GM23248 (cell line): Measurements from ENCODE around the gene C19orf25. TPM values are rescaled to one million over a fixed set of nuclear protein-coding genes. Genes with fewer than 3 reads are reported as not detected.

ENCODE experiments used
- DNase-seq: peaks from one replicate; pipeline ENCODE4 v3.0.0-alpha.2; 2015
- H2AFZ ChIP-seq: fragments of 200-600 bp; sonication (generic); 2 replicates; pipeline ENCODE4 v1.6.1; 2016; ENCODE audit warnings: antibody characterized with exemption
- H3F3A ChIP-seq: fragments of 200-600 bp; sonication (generic); 2 replicates; pipeline ENCODE4 v1.6.1; 2016; ENCODE audit warnings: mild to moderate bottlenecking, antibody characterized with exemption, mixed run types; ENCODE audit not compliant: insufficient read depth
- H3K27ac ChIP-seq: fragments of 200-600 bp; sonication (generic); 2 replicates; pipeline ENCODE4 v1.5.1; 2016; ENCODE audit warnings: mild to moderate bottlenecking
- H3K27me3 ChIP-seq: fragments of 200-600 bp; sonication (generic); replicated peaks from 2 replicates; pipeline ENCODE4 v1.6.1; 2016; ENCODE audit warnings: mild to moderate bottlenecking; ENCODE audit not compliant: insufficient read depth
- H3K36me3 ChIP-seq: fragments of 200-600 bp; sonication (generic); 2 replicates; pipeline ENCODE4 v1.6.1; 2016; ENCODE audit warnings: low read depth, mild to moderate bottlenecking
- H3K4me1 ChIP-seq: fragments of 200-600 bp; sonication (generic); 2 replicates; pipeline ENCODE4 v1.6.1; 2016; ENCODE audit warnings: mild to moderate bottlenecking; ENCODE audit not compliant: insufficient read depth
- H3K4me2 ChIP-seq: fragments of 200-600 bp; sonication (generic); one replicate; pipeline ENCODE4 v1.6.1; 2016; ENCODE audit warnings: mild to moderate bottlenecking; ENCODE audit not compliant: unreplicated experiment
- H3K4me3 ChIP-seq: fragments of 200-600 bp; sonication (generic); 2 replicates; pipeline ENCODE4 v1.5.1; 2016; ENCODE audit warnings: mild to moderate bottlenecking
- H3K79me2 ChIP-seq: fragments of 200-600 bp; sonication (generic); 2 replicates; pipeline ENCODE4 v1.6.1; 2016; ENCODE audit warnings: mild to moderate bottlenecking; ENCODE audit not compliant: insufficient read depth
- H3K9ac ChIP-seq: fragments of 200-600 bp; sonication (generic); 2 replicates; pipeline ENCODE4 v1.6.1; 2016; ENCODE audit warnings: mild to moderate bottlenecking
- H3K9me2 ChIP-seq: fragments of 200-600 bp; sonication (generic); 2 replicates; pipeline ENCODE4 v1.6.1; 2016; ENCODE audit warnings: mixed run types, mild to moderate bottlenecking, moderate library complexity; ENCODE audit not compliant: insufficient read depth
- H3K9me3 ChIP-seq: fragments of 200-600 bp; sonication (generic); one replicate; pipeline ENCODE4 v1.6.1; 2017; ENCODE audit warnings: low read depth
- H4K20me1 ChIP-seq: fragments of 200-600 bp; sonication (generic); 2 replicates; pipeline ENCODE4 v1.6.0; 2016; ENCODE audit not compliant: insufficient read depth
- EZH2 ChIP-seq: fragments of 200-600 bp; sonication (generic); IDR thresholded peaks from 2 replicates; pipeline ENCODE4 v1.6.1; 2018; ENCODE audit warnings: antibody characterized with exemption, mild to moderate bottlenecking; ENCODE audit not compliant: insufficient read depth, poor library complexity, severe bottlenecking
- EZH2phosphoT487 ChIP-seq: fragments of 200-600 bp; sonication (generic); IDR thresholded peaks from 2 replicates; pipeline ENCODE4 v1.6.1; 2018; ENCODE audit warnings: antibody characterized with exemption, moderate library complexity, mild to moderate bottlenecking, low read depth; ENCODE audit not compliant: insufficient read depth
- WGBS, 2 experiments: methylation state at CpG; one replicate each; pipeline ENCODE4 v1.1.6; 2015 to 2017; ENCODE audit warnings: low lambda C conversion rate in 2 of 2, low coverage in 1 of 2; ENCODE audit errors: missing lambda C conversion rate in 2 of 2; 5-methylcytosine and 5-hydroxymethylcytosine counted together
- in situ Hi-C: fragments of 300-500 bp; cut with MboI; formaldehyde crosslinking; loops from 2 replicates; pipeline ENCODE4 v1.15.0; 2020
- polyA plus RNA-seq: library from polyadenylated mRNA; unstranded; fragments of >200 nt; fragmentation: Nextera tagmentation; extraction: Ambion mirVana; gene quantifications from 2 replicates; pipeline ENCODE4 v1.2.1, GENCODE V29; 2016
- total RNA-seq: library from RNA; depleted of rRNA; stranded (reverse); fragments of >200 nt; shearing (Covaris generic); gene quantifications from 2 replicates; pipeline ENCODE4 v1.2.3, GENCODE V29; 2014

Gene C19orf25
- total and polyA plus RNA-seq, 2 experiments from 2014 or later, result 34.7 to 35.9 TPM

- Histone ChIP-seq H3K27me3 (peaks cover 28% of the 10 kb centered on the region), H3K9me3 (no peaks in the 10 kb centered on the region), H2AFZ (no peak overlapping the region), H3K79me2 (0 out of 2 replicates have a peak, but pooled peaks cover under 1% of the 10 kb centered on the region), H4K20me1 (no peaks in the 10 kb centered on the region), H3K9me2 (no peaks in the 10 kb centered on the region), H3K27ac (no peak overlapping the region), H3F3A (peaks cover 30% of the 10 kb centered on the region), H3K36me3 (peaks cover 7% of the 10 kb centered on the region; the same call in 1 of the 2 replicates), H3K4me2 (no peak overlapping the region), H3K4me3 (no peak overlapping the region), H3K4me1 (no peaks in the 10 kb centered on the region), H3K9ac (no peak overlapping the region)
- in situ Hi-C loops, result no loop called here
- peak; percentile 33 for DNase-seq
- TF ChIP-seq EZH2 (peak; percentile 89), EZH2phosphoT487 (0 out of 2 replicates have a peak, but pooled peaks have one; percentile 45)
- WGBS, 2 experiments, result 8 to 9% methylated on average over 35 to 56 of the region's 63 CpGs
Measured at GRCh38 chr19:1446713-1447481, 32.1 kb downstream of the C19orf25 start.

DNA sequence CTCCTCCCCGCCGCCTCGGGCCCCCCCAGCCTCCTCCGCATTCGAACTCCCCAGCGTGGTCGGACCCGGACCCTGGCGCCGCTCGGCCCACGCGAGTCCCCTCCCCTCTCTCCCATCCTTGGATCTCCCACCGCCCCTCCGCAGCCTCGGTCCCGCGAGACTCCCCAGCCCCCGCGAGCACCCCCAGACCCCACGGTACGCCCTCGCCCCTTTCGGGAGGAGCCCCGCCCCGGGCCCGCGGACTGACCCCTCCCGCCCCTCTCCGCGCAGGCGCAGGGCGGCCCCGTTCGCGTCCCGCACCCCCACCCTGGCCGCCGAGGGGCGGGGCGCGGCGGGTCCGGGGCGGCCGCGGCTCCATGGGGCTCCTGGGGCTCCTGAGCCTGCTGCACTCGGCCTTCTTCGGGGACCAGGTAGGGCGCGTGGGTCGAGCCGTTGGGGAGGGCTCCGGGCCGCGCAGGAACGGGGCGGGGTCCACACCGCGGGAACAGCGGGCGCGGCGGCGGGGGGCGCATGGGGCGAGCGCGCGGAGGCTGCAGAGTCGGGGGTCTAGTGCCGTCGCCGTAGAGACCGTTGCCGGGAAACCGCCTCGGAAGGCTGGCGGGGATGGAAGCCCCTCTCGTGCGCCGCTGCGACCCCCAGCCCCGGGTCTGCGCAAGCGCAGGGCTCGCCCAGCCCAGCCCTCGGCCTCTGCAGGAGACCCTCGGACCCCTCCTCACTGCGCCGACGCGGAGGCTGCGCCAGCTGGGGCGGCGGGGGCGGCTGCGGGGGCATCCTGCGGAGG lies 32.9 kb downstream of the C19orf25 start:
- Histone ChIP-seq H3K9me3 (no peaks in the 10 kb centered on the region), H3K36me3 (peaks cover 14% of the 10 kb centered on the region; the same call in 1 of the 2 replicates), H3K9ac (no peak overlapping the region), H4K20me1 (peaks cover under 1% of the 10 kb centered on the region; the same call in 1 of the 2 replicates), H3F3A (peaks cover 38% of the 10 kb centered on the region), H3K9me2 (no peaks in the 10 kb centered on the region), H3K79me2 (peaks cover 8% of the 10 kb centered on the region), H3K4me3 (0 out of 2 replicates have a peak overlapping the region, but pooled peaks have one; percentile 14), H3K27me3 (peaks cover 24% of the 10 kb centered on the region), H3K4me2 (peak overlapping the region; percentile 16), H3K4me1 (no peaks in the 10 kb centered on the region), H2AFZ (no peak overlapping the region), H3K27ac (no peak overlapping the region)
- TF ChIP-seq EZH2 (no peak), EZH2phosphoT487 (no peak)
- DNase-seq, result no peak
- in situ Hi-C loops, result no loop called here
- WGBS, 2 experiments, result 2 to 6% methylated on average over 38 to 47 of the region's 99 CpGs

DNA sequence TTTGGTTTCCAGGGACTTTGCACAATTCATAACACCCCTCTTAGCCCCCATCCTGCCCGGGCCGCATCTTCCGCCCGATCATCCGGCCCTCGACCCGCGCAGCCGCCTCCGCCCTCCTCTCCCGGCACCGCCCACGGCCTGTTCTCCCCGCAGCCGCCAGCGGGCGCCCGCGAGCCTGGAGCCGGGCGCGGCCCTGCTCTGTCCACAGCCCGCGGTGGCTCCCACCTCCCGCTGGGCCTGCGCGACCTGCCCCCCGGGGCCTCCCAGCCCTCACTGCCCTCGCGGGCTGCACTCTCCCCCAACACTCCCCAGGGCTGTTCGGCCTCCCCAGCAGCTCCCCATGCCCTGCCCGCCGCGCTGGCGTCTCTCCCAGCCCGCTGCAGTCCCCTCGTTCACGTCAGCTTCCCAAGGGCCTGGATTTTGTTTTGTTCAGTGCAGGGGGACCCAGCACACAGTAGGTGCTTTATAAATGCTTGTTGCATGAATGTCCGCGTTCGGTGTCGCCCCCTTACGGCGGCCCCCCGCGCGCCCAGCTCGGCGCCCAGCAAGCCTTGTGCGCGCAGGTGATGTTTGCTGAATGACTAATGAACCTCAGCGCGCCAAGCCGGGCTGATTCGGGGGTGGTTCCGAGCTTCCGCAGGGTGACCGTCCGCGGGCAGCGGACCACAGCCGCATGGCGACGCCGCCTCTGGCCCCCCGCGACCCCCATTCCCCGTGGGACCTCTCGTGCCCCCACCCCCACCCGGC lies 33.7 kb downstream of the C19orf25 start:
- H3K9me3 ChIP-seq, result no peaks in the 10 kb centered on the region
- H3K4me2 ChIP-seq, result peak overlapping the region; percentile 16
- peaks cover 17% of the 10 kb centered on the region for H3K27me3 ChIP-seq
- H3K27ac ChIP-seq, result no peak overlapping the region
- H3K4me3 ChIP-seq, result peak overlapping the region; percentile 14; the same call in 1 of the 2 replicates
- no peaks in the 10 kb centered on the region for H3K9me2 ChIP-seq
- no peak overlapping the region for H3K9ac ChIP-seq
- H3K79me2 ChIP-seq, result peaks cover 16% of the 10 kb centered on the region
- peaks cover 8% of the 10 kb centered on the region; the same call in 1 of the 2 replicates for H4K20me1 ChIP-seq
- 1 to 2% methylated on average over 32 to 70 of the region's 70 CpGs for WGBS, 2 experiments
- peak; percentile 80 for DNase-seq
- peaks cover 41% of the 10 kb centered on the region for H3F3A ChIP-seq
- in situ Hi-C loops, result no loop called here
- H2AFZ ChIP-seq, result no peak overlapping the region
- H3K36me3 ChIP-seq, result peaks cover 20% of the 10 kb centered on the region; the same call in 1 of the 2 replicates
- TF ChIP-seq EZH2phosphoT487 (no peak), EZH2 (no peak)
- H3K4me1 ChIP-seq, result no peaks in the 10 kb centered on the region
